Epithelial cell of esophagus (primary cell): Measurements from ENCODE around the gene HYDIN.

Experiments used
- DNase-seq: peaks from one replicate; pipeline ENCODE4 v3.0.0; 2010; ENCODE audit warnings: low read depth
- H3K4me3 ChIP-seq: 2 replicates; pipeline ENCODE4 v1.5.1; 2011; ENCODE audit warnings: mild to moderate bottlenecking, low read length, control low read depth
- CTCF ChIP-seq: IDR thresholded peaks from 2 replicates; pipeline ENCODE4 v1.5.1; 2011; ENCODE audit warnings: low read depth, mild to moderate bottlenecking, low read length, control low read depth, inconsistent platforms; ENCODE audit not compliant: insufficient read depth; ENCODE audit errors: missing control alignments

The HYDIN gene

GRCh38 chr16:70788668-70789594 lies 441.6 kb downstream of the HYDIN start:
- no peak overlapping the region for H3K4me3 ChIP-seq
- DNase-seq = no peak

DNA sequence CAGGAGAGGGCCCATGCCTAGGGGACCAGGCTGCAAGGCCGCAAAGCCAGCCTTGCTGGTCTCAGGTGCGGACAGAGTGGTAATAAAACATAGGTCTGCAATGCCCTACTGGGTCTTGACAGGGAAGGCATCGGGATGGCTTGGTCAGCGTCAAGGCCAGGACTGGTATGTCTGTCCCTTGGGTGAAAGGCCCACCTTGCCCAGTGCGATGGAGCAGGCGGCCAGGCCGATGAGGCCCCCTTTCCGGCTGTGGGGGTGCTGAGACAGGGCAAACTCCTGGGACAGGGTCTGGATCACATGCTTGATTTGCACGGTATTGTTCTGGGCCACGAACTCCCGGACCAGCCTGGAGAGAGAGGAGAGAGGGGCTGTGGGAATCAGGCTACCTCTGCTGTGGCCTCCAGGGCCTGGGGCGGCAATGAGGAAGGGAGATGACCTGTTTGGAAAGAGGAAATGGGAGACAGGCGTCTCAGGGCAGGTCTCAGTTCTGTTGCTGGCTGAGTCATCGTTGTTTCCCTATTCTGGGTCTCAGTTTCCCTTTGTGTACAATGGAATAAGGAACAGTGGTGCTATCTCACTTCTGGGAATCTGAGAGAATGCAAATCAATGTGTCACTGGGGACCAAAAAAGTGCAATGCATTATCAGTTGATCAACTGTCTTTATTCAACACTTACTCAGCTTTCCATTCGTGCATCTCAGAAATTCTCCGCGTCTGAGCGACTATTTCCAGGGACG lies 444.3 kb downstream of the HYDIN start:
- no peak for TF ChIP-seq CTCF
- DNase-seq = no peak
- no peak overlapping the region for H3K4me3 ChIP-seq

More at GRCh38 chr16:70788668-70789594, 441.6 kb downstream of the HYDIN start:
- no peak for TF ChIP-seq CTCF

- DNase-seq = no peak
- no peak for TF ChIP-seq CTCF
- H3K4me3 ChIP-seq = no peak overlapping the region
Observed at GRCh38 chr16:70784692-70785555, 445.6 kb downstream of the HYDIN start.

DNA sequence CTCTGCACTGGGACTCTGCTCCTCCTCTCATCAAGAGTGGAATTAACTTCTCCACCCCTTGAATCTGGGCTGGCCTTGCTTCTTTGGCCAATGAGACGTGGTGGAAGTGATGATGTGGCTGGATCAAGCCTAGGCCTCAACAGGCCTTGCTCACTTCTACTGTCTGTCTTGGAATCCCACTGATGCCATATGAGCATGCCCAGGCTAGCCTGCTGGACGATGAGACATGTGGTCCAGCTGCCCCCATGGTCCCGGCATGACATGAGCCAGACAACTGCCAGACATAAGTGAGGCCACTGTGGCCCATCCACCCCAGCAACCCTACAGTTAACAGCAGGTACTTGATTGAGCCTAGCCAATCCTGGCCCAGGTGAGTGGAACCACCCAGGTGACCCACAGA lies 448.3 kb downstream of the HYDIN start:
- DNase-seq = peak; percentile 55
- no peak for TF ChIP-seq CTCF
- no peak overlapping the region for H3K4me3 ChIP-seq

GRCh38 chr16:70781800-70782199 lies 448.7 kb downstream of the HYDIN start:
- TF ChIP-seq CTCF = no peak
- no peak for DNase-seq
- no peak overlapping the region for H3K4me3 ChIP-seq

GRCh38 chr16:70780546-70780945 lies 450.0 kb downstream of the HYDIN start:
- DNase-seq = no peak
- no peak overlapping the region for H3K4me3 ChIP-seq
- TF ChIP-seq CTCF = no peak
